ENCODE measurements around the gene IGSF22. TPM values are rescaled to one million over a fixed set of nuclear protein-coding genes. Genes with fewer than 3 reads are reported as not detected.
"Not testable (repeated sequence)": the region's sequence is repeated elsewhere in the genome, so short reads cannot be mapped to it uniquely, and the experiment has no call there.

The IGSF22 gene
- total and polyA plus RNA-seq, 2 of the 13 experiments (the other 11 are each of a cell fraction or from before 2014, with no cell fraction given) = not detected

- H3K4me3 ChIP-seq (replicated peaks in 1 of 3; ENCODE audit: insufficient read depth in 1 of 3, low read depth in 2 of 3, low read length in 3 of 3); in situ Hi-C loops (cut with HindIII; ENCODE audit: extremely low pct_ligation_motif_present, low pct_unique_long_range_greater_than_20kb); H3K9me3 ChIP-seq (ENCODE audit: low read length); H3K27ac ChIP-seq (ENCODE audit: extremely low read length, insufficient read depth, low read length); CTCF ChIA-PET (ENCODE audit: low intra/inter-chr PET ratio, low total read pairs); DNase-seq (ENCODE audit: low spot score); H2AFZ ChIP-seq (ENCODE audit: low read length); H3K4me2 ChIP-seq (ENCODE audit: low read depth, low read length); POLR2A ChIA-PET; intact Hi-C loops (cut with micrococcal nuclease; ENCODE audit: unreplicated experiment); BruUV-seq (replicated peaks); H3K79me2 ChIP-seq (ENCODE audit: insufficient read depth, low read length); ATAC-seq; H3K36me3 ChIP-seq (replicated peaks in 1 of 2; ENCODE audit: control insufficient read depth in 1 of 2, insufficient read depth in 2 of 2, low read length in 2 of 2); FAIRE-seq; H4K20me1 ChIP-seq (ENCODE audit: insufficient read depth, low read length); H3K27me3 ChIP-seq (ENCODE audit: control insufficient read depth in 1 of 2, insufficient read depth in 2 of 2, low read length in 2 of 2); H3K9ac ChIP-seq (ENCODE audit: insufficient read depth, low read depth, low read length): not testable (repeated sequence)
- WGBS (ENCODE audit: low lambda C conversion rate) = 47% methylated on average over 7 of the region's 7 CpGs
- peaks cover 15% of the 10 kb centered on the region for H3K4me1 ChIP-seq (ENCODE audit: insufficient read depth, low read length)
Observed at GRCh38 chr11:18672209-18672608, 53.8 kb downstream of the IGSF22 start.

- H3K9me3 ChIP-seq (ENCODE audit: low read length) = no peaks in the 10 kb centered on the region
- no peak for TF ChIP-seq ZBTB3 (CRISPR knock-in tag; IDR thresholded peaks at IDR 0.05; ENCODE audit: borderline replicate concordance, low read depth)
- TF ChIP-seq ATF5 (CRISPR knock-in tag; IDR thresholded peaks at IDR 0.05; ENCODE audit: low read depth) = no peak
- TF ChIP-seq SMARCC2 (IDR thresholded peaks at IDR 0.05) = no peak
- TF ChIP-seq PATZ1 (CRISPR knock-in tag; IDR thresholded peaks at IDR 0.05) = no peak
- in situ Hi-C loops (cut with HindIII; ENCODE audit: extremely low pct_ligation_motif_present, low pct_unique_long_range_greater_than_20kb) (no loop called here), intact Hi-C loops (cut with micrococcal nuclease; ENCODE audit: unreplicated experiment) (no loop called here)
- peaks cover 22% of the 10 kb centered on the region for H3K4me1 ChIP-seq (ENCODE audit: insufficient read depth, low read length)
- no peak overlapping the region for H3K27ac ChIP-seq (ENCODE audit: extremely low read length, insufficient read depth, low read length)
- H3K36me3 ChIP-seq (replicated peaks in 1 of 2; ENCODE audit: control insufficient read depth in 1 of 2, insufficient read depth in 2 of 2, low read length in 2 of 2) = no peaks in the 10 kb centered on the region
- no peak for ATAC-seq
- no peak for DNase-seq (ENCODE audit: low spot score)
- H2AFZ ChIP-seq (ENCODE audit: low read length) = no peak overlapping the region
- H3K4me2 ChIP-seq (ENCODE audit: low read depth, low read length) = no peak overlapping the region
- ChIA-PET CTCF (ENCODE audit: low intra/inter-chr PET ratio, low total read pairs) (no interaction called here), POLR2A (no interaction called here)
- no TSS peak for BruUV-seq (replicated peaks)
- no peak overlapping the region for H3K9ac ChIP-seq (ENCODE audit: insufficient read depth, low read depth, low read length)
- H4K20me1 ChIP-seq (ENCODE audit: insufficient read depth, low read length) = no peaks in the 10 kb centered on the region
- H3K27me3 ChIP-seq (ENCODE audit: control insufficient read depth in 1 of 2, insufficient read depth in 2 of 2, low read length in 2 of 2) = no peaks in the 10 kb centered on the region; a peak in 1 of 5 replicates
- WGBS (ENCODE audit: low lambda C conversion rate) = 46% methylated on average over 2 of the region's 2 CpGs
- H3K4me3 ChIP-seq (replicated peaks in 1 of 3; ENCODE audit: insufficient read depth in 1 of 3, low read depth in 2 of 3, low read length in 3 of 3) = no peak overlapping the region
- no peaks in the 10 kb centered on the region for H3K79me2 ChIP-seq (ENCODE audit: insufficient read depth, low read length)
- FAIRE-seq = no peak
Observed at GRCh38 chr11:18671246-18671645, 54.7 kb downstream of the IGSF22 start.

All from HepG2 (cell line).